GM19023 (cell line): Measurements from ENCODE around the gene KDM3B.
"Not testable (repeated sequence)": the region's sequence is repeated elsewhere in the genome, so short reads cannot be mapped to it uniquely, and the experiment has no call there.

Experiments used
- ATAC-seq: cut with Tn5 transposase; IDR thresholded peaks from one replicate; pipeline ENCODE4 v1.9.1; 2021; ENCODE audit warnings: mild to moderate bottlenecking, moderate library complexity; ENCODE audit not compliant: unreplicated experiment

KDM3B gene

DNA sequence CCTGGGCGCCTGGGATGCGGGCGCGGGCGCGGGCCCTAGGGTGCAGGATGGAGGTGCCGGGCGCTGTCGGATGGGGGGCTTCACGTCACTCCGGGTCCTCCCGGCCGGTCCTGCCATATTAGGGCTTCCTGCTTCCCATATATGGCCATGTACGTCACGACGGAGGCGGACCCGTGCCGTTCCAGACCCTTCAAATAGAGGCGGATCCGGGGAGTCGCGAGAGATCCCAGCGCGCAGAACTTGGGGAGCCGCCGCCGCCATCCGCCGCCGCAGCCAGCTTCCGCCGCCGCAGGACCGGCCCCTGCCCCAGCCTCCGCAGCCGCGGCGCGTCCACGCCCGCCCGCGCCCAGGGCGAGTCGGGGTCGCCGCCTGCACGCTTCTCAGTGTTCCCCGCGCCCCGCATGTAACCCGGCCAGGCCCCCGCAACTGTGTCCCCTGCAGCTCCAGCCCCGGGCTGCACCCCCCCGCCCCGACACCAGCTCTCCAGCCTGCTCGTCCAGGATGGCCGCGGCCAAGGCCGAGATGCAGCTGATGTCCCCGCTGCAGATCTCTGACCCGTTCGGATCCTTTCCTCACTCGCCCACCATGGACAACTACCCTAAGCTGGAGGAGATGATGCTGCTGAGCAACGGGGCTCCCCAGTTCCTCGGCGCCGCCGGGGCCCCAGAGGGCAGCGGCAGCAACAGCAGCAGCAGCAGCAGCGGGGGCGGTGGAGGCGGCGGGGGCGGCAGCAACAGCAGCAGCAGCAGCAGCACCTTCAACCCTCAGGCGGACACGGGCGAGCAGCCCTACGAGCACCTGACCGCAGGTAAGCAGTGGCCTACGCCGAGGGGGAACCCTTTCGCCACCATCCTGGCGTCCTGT, 113.0 kb downstream of the KDM3B start, which contains the start of gene EGR1:
Gene EGR1, plus strand, starts transcription at position 219 of the 864 bp plus-strand sequence. Its CDS starts 283 bp downstream, at position 502.
- ATAC-seq: peak; percentile 62

DNA sequence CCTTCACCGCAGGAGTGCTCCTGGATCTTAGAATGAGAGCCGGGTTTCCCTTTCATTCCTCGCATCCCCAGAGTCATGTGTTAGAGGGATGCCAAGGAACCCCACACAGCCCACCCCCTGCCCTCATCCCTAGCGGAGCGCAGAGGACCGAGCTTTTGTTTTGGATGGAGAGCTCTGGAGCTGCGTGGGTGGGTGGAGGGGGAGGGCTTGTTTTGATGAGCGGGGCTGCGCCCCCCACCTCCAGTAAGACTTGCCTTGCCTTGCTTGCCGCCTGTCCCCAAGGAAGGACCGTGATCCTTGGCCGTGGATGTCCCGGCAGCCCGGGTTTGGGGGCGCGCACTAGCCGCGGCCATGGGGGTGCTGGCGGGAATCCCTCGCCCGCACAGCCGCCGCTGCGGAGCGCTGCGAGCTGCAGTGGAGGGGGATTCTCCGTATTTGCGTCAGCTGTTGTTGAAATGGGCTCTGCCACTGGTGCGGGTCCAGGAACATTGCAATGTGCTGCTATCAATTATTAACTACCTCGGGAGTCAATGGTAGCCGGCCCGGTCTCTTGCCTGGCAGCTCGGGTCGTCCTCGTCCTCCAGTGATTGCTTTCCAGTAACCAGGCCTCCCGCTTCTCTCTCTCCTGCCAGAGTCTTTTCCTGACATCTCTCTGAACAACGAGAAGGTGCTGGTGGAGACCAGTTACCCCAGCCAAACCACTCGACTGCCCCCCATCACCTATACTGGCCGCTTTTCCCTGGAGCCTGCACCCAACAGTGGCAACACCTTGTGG, 113.8 kb downstream of the KDM3B start:
- ATAC-seq: no peak

DNA sequence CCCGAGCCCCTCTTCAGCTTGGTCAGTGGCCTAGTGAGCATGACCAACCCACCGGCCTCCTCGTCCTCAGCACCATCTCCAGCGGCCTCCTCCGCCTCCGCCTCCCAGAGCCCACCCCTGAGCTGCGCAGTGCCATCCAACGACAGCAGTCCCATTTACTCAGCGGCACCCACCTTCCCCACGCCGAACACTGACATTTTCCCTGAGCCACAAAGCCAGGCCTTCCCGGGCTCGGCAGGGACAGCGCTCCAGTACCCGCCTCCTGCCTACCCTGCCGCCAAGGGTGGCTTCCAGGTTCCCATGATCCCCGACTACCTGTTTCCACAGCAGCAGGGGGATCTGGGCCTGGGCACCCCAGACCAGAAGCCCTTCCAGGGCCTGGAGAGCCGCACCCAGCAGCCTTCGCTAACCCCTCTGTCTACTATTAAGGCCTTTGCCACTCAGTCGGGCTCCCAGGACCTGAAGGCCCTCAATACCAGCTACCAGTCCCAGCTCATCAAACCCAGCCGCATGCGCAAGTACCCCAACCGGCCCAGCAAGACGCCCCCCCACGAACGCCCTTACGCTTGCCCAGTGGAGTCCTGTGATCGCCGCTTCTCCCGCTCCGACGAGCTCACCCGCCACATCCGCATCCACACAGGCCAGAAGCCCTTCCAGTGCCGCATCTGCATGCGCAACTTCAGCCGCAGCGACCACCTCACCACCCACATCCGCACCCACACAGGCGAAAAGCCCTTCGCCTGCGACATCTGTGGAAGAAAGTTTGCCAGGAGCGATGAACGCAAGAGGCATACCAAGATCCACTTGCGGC, 114.6 kb downstream of the KDM3B start:
- no peak for ATAC-seq

DNA sequence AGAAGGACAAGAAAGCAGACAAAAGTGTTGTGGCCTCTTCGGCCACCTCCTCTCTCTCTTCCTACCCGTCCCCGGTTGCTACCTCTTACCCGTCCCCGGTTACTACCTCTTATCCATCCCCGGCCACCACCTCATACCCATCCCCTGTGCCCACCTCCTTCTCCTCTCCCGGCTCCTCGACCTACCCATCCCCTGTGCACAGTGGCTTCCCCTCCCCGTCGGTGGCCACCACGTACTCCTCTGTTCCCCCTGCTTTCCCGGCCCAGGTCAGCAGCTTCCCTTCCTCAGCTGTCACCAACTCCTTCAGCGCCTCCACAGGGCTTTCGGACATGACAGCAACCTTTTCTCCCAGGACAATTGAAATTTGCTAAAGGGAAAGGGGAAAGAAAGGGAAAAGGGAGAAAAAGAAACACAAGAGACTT, 115.2 kb downstream of the KDM3B start:
- no peak for ATAC-seq

DNA sequence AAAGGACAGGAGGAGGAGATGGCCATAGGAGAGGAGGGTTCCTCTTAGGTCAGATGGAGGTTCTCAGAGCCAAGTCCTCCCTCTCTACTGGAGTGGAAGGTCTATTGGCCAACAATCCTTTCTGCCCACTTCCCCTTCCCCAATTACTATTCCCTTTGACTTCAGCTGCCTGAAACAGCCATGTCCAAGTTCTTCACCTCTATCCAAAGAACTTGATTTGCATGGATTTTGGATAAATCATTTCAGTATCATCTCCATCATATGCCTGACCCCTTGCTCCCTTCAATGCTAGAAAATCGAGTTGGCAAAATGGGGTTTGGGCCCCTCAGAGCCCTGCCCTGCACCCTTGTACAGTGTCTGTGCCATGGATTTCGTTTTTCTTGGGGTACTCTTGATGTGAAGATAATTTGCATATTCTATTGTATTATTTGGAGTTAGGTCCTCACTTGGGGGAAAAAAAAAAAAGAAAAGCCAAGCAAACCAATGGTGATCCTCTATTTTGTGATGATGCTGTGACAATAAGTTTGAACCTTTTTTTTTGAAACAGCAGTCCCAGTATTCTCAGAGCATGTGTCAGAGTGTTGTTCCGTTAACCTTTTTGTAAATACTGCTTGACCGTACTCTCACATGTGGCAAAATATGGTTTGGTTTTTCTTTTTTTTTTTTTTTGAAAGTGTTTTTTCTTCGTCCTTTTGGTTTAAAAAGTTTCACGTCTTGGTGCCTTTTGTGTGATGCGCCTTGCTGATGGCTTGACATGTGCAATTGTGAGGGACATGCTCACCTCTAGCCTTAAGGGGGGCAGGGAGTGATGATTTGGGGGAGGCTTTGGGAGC, 115.9 kb downstream of the KDM3B start:
- no peak for ATAC-seq

DNA sequence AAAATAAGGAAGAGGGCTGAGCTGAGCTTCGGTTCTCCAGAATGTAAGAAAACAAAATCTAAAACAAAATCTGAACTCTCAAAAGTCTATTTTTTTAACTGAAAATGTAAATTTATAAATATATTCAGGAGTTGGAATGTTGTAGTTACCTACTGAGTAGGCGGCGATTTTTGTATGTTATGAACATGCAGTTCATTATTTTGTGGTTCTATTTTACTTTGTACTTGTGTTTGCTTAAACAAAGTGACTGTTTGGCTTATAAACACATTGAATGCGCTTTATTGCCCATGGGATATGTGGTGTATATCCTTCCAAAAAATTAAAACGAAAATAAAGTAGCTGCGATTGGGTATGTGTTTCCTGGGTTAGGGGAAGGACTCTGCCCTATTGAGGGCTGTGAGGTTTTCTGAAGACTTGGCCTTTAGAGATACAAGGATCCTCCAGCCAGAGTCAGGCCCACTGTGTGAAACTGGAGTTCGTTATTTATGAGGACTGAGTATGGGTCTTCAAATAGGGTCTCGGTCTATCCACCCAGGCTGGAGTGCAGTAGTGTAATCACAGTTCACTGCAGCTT, 116.6 kb downstream of the KDM3B start:
- ATAC-seq: no peak

DNA sequence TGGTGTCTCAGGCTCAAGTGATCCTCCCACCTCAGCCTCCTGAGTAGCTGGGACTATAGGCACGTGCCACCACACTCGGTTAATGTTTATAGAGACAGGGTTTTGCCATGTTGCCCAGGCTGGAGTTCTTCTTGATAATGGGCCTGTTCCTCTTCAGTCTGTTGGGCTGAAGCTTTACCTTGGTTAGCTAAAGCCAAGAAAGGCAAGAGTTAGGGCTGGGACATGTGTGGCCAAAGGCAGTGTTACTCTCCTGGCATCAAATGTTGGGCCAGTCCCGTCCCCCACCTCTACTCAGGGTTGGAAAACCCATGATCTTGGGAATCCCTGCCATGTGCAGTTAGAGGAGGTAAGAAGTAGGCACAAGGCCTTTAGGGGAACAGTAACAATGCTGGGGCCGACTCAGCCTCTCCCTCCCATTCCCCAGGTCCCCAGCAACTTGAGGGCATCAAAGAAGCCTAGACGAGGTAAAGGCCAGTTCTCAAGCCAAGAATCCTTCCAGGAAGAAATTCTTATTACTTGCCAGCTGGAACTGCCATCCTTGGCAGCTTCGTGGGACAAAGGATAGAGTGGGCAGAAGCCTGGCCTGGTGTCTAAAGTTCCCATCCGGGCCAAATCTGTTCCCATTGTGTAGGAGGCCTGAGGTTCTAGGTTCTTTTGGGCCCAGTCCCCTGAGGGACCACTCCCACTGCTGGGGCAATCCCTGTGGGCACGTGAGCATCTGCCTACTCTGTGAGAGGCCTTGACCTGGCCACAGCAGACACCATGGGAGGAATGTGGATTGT, 117.2 kb downstream of the KDM3B start:
- ATAC-seq: no peak

DNA sequence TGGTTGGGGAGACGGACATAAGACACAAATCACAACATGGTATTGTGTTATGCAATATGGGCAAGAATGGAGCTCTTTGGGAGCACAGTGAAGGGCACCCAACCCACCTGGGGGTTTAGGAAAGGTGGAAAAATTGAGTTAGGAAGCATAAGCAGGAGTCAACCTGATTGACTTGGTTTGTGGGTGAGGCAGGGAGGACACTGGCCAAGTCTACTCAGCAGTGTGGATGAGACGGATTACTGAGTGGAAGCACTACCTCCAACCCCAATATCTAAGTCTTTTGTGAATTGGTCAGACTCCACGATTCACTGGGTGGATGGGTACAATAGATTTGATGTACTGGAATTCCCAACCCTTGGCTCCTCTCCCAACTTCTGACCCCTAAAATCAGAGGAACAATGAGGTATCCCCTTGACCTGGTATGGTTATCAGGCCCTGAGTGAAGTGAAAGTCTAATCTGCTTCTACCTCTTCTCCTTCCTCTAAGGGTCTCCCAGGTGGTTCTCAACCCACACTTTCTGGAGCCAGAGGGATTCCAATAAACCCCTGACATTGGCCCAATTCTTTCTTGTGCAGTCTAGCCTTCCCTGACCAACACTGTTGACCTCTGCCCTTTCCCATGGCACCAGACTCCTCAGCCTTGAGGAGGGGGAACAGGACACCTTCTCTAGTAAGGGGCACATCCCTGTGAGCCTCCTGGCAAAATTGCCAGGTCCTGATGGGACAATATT, 118.0 kb downstream of the KDM3B start:
- no peak for ATAC-seq

DNA sequence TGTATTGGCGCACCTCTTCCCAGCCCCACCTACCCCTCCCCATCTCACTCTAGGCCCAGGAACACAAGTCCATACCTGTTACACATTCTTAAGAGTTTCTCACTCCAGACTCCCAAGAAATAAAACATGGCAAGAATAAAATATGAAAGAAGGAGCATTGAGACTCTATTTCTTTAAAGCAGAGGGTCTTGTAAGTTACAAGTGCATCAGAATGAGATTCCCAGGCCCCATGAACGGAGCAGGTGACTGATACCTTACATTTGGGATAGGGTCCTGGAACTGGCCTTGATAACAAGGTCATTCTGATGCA, 118.5 kb downstream of the KDM3B start:
- no peak for ATAC-seq

DNA sequence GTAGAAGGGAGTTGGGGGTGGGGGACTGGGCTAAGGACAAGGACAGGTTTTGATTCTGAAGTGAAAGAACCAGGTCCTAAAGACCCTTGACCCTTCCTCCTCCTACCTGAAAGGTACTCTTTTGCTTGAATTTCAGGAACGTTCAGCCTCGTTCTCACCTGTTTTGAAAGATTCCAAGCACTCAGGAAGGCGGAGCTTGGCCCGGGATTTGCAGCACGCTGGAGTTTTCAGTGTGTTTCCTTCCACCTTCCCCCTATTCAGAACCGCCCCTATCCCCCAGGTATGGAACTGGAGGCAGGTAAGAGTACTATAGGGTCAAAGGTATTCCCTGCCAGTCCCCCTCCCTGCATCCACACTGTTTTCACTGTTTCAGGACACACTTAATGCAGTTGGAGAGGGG, 119.9 kb downstream of the KDM3B start:
- ATAC-seq: no peak

DNA sequence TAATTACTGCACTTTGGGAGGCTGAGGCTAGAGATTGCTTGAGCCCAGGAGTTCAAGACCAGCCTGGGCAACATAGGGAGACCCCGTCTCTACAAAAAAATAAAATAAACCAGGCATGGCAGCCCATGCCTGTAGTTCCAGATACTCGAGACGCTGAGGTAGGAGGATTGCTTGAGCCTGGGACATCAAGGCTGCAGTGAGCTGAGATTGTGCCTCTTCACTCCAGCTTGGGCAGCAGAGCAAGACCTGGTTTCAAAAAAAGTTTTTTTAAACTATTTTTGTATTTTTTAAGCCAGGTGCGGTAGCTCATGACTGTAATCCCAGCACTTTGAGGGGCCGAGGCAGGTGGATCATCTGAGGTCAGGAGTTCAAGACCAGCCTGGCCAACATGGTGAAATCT, 120.7 kb downstream of the KDM3B start:
- not testable (repeated sequence) for ATAC-seq

DNA sequence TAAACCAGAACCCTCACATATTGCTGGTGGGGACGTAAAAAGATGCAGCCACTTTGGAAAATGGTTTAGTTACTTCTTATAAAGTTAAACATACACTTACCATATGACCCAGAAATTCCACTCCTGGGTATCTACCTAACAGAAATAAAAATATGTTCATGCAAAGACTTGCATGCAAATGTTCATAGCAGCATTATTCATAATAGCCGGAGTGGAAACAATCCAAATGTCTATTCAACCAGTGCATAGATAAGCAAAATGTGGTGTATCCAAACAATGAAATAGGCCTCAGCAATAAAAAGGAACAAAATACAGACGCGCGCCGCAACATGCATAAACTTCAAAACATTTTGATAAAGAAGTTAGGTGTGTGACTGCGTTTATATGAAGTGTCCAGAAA, 124.4 kb downstream of the KDM3B start:
- ATAC-seq: no peak

DNA sequence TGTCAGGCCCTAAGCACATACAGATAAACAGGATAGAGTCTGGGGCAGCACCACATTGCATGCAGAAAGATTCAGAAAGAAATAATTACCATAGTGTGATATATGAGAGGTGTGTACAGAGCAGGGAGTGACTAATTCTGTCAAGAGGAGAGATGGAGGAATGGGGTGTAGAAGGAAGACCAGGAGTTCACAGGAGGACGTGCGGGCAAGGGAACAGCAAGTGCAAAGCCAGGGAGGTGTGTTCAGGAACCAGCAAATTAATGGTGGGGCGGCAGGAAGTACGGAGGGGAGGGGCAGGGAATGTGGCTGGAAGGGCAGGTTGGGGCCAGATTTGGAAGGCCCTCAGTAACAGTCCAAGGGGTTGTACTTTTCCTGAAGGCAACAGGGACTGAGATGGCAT, 130.2 kb downstream of the KDM3B start:
- ATAC-seq: no peak
